Measurements from ENCODE around the gene KRT16. TPM values are rescaled to one million over a fixed set of nuclear protein-coding genes. Genes with fewer than 3 reads are reported as not detected.
"Not testable (repeated sequence)": the region's sequence is repeated elsewhere in the genome, so short reads cannot be mapped to it uniquely, and the experiment has no call there.

The KRT16 gene
- total RNA-seq, 4 donors from 2014 or later: 1.1 to 78.8 (median 13.5) TPM

DNA sequence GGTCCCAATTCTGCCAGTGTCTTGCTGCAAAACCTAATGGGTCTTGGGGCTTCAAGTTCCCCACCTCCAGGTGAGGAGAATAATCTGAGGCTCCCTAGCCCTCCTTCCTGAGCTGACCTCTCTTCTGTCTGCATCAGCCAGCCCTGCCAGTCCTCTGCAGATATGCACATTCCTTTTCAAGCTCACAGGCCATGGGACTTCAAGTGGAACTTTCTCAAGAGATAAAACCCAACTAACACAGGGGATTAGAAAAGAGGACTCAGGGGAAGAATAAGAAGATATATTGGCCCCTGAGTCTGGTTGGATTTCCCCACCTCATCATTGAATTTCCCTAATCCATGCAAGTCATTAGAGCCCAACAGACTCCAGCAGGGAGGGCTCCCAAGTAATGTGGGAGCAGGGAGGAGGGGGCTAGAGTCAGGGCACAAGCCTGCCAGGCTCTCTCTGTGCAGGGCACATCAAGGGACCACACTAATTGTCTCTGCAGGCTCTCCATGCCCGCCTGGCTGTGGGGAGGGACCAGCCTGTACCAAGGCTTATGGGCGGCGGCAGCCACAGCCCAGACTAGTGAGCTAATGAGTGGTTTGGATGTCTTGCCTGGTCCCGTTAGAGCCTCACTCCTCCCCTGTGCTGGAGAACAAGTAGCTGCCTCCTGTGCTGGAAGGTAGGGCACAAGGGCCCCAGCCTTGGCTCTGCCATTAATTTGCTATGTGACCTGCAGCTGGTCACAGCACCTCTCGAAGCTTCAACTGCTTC, 27.1 kb downstream of the KRT16 start:
- Histone ChIP-seq H3K9me3 (no peaks in the 10 kb centered on the region), H3K27ac (no peak overlapping the region), H3K4me3 (no peak overlapping the region), H3K27me3 (peaks cover 12% of the 10 kb centered on the region), H3K36me3 (no peaks in the 10 kb centered on the region), H3K4me1 (no peaks in the 10 kb centered on the region)
- TF ChIP-seq CTCF (IDR thresholded peaks at IDR 0.05) (no peak), POLR2AphosphoS5 (IDR thresholded peaks at IDR 0.05) (no peak), POLR2A (IDR thresholded peaks at IDR 0.05) (no peak), EP300 (IDR thresholded peaks at IDR 0.05) (no peak)
- WGBS, 2 donors (ENCODE audit: low coverage in 1 of 2): no CpG with 5 or more reads among the region's 5 CpGs
- ATAC-seq: no peak

DNA sequence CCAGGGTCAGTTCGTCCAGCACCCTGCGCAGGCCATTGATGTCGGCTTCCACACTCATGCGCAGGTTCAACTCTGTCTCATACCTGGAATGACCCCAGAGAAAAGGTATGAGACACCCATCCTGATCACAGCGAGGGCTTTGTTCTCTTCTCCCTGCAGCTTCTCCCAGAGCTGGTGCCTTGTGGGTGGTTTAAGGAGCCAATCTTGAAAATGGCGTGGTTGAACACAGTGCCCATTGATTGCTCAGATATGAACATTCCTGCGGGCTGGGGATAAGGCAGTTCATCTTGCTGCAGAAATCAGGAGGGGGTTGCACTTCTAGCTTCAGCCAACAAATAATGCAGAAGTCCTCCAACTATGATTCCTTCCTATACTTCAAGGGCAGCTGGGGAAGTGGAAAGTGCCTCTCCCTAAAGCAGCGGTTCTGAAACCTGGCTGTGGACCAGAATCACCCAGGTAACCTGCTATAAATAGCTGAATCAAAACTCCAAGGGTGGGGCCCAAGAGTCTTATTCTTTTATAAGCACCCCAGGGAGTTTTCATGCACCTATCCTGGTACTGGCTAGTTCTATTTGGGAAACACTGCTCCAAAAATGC, 28.1 kb downstream of the KRT16 start:
- H3K27me3 ChIP-seq: peaks cover 18% of the 10 kb centered on the region
- H3K9me3 ChIP-seq, ATAC-seq, H3K4me1 ChIP-seq, H3K4me3 ChIP-seq, H3K27ac ChIP-seq, H3K36me3 ChIP-seq: not testable (repeated sequence)
- WGBS, 2 donors (ENCODE audit: low coverage in 1 of 2): 50 to 90% methylated on average over 2 to 5 of the region's 8 CpGs

DNA sequence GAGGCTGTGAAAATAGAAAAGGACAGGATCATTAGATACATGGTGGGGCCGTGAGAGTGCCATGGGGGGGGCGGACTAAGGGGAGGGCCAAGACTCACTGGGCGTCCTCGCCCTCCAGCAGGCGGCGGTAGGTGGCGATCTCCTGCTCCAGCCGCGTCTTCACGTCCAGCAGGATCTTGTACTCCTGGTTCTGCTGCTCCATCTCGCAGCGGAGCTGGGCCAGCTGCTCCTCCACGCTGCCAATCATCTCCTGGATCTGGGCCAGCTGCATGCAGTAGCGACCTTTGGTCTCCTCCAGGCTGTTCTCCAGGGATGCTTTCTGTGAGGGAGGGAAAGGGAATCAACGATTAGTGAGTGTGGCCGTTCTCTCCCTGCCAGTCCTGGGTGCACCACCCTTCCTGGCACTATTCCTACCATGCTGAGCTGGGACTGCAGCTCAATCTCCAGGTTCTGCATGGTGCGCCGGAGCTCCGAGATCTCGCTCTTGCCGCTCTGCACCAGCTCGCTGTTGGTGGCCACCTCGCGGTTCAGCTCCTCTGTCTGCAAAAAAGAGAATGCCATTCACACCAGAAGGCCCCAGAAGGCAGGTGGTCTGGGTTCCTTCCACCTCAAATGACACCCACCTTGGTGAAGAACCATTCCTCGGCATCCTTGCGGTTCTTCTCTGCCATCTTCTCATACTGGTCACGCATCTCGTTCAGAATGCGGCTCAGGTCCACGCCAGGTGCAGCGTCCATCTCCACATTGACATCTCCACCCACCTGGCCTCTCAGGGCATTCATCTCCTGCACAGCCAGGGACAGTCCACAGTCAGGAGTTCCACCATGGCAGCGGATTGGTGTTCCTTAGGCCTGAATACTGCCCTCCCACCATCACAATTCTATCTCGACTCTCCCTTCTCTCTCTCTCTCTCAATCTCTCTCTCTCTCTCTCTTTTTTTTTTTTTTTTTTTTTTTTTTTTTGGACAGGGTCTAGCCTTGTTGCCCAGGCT, 29.1 kb downstream of the KRT16 start:
- no peak for ATAC-seq
- H3K27me3 ChIP-seq: peaks cover 28% of the 10 kb centered on the region
- WGBS, 2 donors (ENCODE audit: low coverage in 1 of 2): 60 to 75% methylated on average over 3 to 18 of the region's 33 CpGs
- TF ChIP-seq POLR2AphosphoS5 (IDR thresholded peaks at IDR 0.05) (no peak), POLR2A (IDR thresholded peaks at IDR 0.05) (no peak), CTCF (IDR thresholded peaks at IDR 0.05) (no peak), EP300 (IDR thresholded peaks at IDR 0.05) (no peak)
- H3K36me3 ChIP-seq: no peaks in the 10 kb centered on the region
- H3K27ac ChIP-seq: no peak overlapping the region
- H3K9me3 ChIP-seq: no peaks in the 10 kb centered on the region
- H3K4me1 ChIP-seq: no peaks in the 10 kb centered on the region
- H3K4me3 ChIP-seq: no peak overlapping the region

DNA sequence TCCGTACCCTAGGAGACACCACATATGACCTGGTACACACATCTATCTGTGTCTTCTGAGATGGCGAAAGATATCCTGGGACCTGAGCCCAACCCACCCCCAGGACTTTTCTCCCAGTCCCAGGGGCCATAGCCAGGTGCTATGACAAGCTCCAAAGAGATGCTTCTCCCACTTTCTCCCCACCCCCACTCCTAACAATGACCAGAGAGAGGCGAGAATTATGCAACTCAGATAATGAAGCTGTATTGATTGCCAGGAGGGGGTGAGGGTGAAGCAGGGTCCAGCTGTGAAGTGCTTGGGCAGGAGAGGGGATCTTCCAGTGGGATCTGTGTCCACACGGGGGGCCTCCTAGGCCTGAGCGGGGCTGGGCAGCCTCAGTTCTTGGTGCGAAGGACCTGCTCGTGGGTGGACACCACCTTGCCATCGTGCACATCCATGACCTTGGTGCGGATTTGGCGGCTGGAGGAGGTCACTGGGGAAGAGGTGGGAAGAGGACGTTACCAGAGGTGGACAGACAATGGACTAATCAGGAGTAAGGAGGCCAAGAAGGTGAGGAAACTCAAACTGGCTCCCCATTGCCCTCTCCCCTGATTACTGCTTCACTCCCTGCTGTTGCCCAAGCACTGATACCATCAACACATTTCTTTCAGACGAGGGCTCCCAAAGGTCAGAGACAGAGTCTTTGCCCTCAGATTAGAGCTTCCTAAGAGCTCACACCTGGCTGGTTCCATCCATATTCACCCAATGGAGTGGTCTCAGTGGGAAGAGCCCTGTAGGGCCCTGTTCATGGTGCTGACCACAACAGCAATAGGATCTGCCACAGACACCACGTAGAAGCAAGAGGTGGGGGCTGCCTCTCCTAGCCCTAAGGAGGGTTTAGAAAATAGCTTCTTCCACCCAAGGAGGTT, 30.3 kb downstream of the KRT16 start:
- not testable (repeated sequence) for H3K4me1 ChIP-seq, H3K36me3 ChIP-seq, ATAC-seq, H3K4me3 ChIP-seq, H3K27ac ChIP-seq, H3K9me3 ChIP-seq
- H3K27me3 ChIP-seq: peaks cover 37% of the 10 kb centered on the region
- 72 to 100% methylated on average over 3 to 7 of the region's 13 CpGs for WGBS, 2 donors (ENCODE audit: low coverage in 1 of 2)

- 77 to 100% methylated on average over 2 to 3 of the region's 4 CpGs for WGBS, 2 donors (ENCODE audit: low coverage in 1 of 2)
- H3K27ac ChIP-seq: no peak overlapping the region
- no peaks in the 10 kb centered on the region for H3K36me3 ChIP-seq
These were observed 31.1 kb downstream of the KRT16 start for GRCh38 chr17:41581366-41582060.

More at GRCh38 chr17:41581366-41582060, 31.1 kb downstream of the KRT16 start:
- no peak for ATAC-seq
- Histone ChIP-seq H3K4me3 (no peak overlapping the region), H3K27me3 (peaks cover 45% of the 10 kb centered on the region), H3K9me3 (no peaks in the 10 kb centered on the region), H3K4me1 (no peaks in the 10 kb centered on the region)
- TF ChIP-seq POLR2AphosphoS5 (IDR thresholded peaks at IDR 0.05) (no peak), CTCF (IDR thresholded peaks at IDR 0.05) (no peak), EP300 (IDR thresholded peaks at IDR 0.05) (no peak), POLR2A (IDR thresholded peaks at IDR 0.05) (no peak)
